HG03558 (cell line): ENCODE measurements around the gene ADGRG6.
"Not testable (repeated sequence)": the region's sequence is repeated elsewhere in the genome, so short reads cannot be mapped to it uniquely, and the experiment has no call there.

ENCODE experiments used
- ATAC-seq: cut with Tn5 transposase; IDR thresholded peaks from one replicate; pipeline ENCODE4 v1.9.1; 2021; ENCODE audit warnings: moderate number of reproducible peaks; ENCODE audit not compliant: unreplicated experiment; ENCODE audit errors: extremely low read depth

The ADGRG6 gene

GRCh38 chr6:142400495-142400894, 98.7 kb downstream of the ADGRG6 start:
- ATAC-seq = no peak

GRCh38 chr6:142401838-142402237, 100.0 kb downstream of the ADGRG6 start:
- ATAC-seq = no peak

- ATAC-seq = no peak
Measured at GRCh38 chr6:142404751-142405150, 102.9 kb downstream of the ADGRG6 start.

GRCh38 chr6:142406131-142406530, 104.3 kb downstream of the ADGRG6 start:
- no peak for ATAC-seq

GRCh38 chr6:142407685-142408273, 106.0 kb downstream of the ADGRG6 start:
- ATAC-seq = no peak

GRCh38 chr6:142408409-142408808, 106.6 kb downstream of the ADGRG6 start:
- ATAC-seq = no peak

GRCh38 chr6:142409794-142410193, 108.0 kb downstream of the ADGRG6 start:
- ATAC-seq = no peak

GRCh38 chr6:142411145-142411544, 109.3 kb downstream of the ADGRG6 start:
- ATAC-seq = no peak

GRCh38 chr6:142412241-142412640, 110.4 kb downstream of the ADGRG6 start:
- no peak for ATAC-seq

- ATAC-seq = no peak
Measured at GRCh38 chr6:142412658-142413057, 110.9 kb downstream of the ADGRG6 start.

GRCh38 chr6:142413111-142413510, 111.3 kb downstream of the ADGRG6 start:
- ATAC-seq = no peak

GRCh38 chr6:142414462-142415250, 112.8 kb downstream of the ADGRG6 start:
- ATAC-seq = no peak

GRCh38 chr6:142416179-142416578, 114.4 kb downstream of the ADGRG6 start:
- no peak for ATAC-seq

- ATAC-seq = no peak
Measured at GRCh38 chr6:142416686-142417085, 114.9 kb downstream of the ADGRG6 start.

GRCh38 chr6:142417331-142417750, 115.5 kb downstream of the ADGRG6 start:
- no peak for ATAC-seq

- ATAC-seq = no peak
Measured at GRCh38 chr6:142419071-142419470, 117.3 kb downstream of the ADGRG6 start.

GRCh38 chr6:142420802-142421201, 119.0 kb downstream of the ADGRG6 start:
- ATAC-seq = no peak

GRCh38 chr6:142421285-142422117, 119.7 kb downstream of the ADGRG6 start:
- ATAC-seq = no peak

- not testable (repeated sequence) for ATAC-seq
Measured at GRCh38 chr6:142426444-142427132, 124.8 kb downstream of the ADGRG6 start.

- ATAC-seq = not testable (repeated sequence)
Measured at GRCh38 chr6:142428468-142428867, 126.7 kb downstream of the ADGRG6 start.
